Transverse colon (tissue), 4 donors: ENCODE results near the gene PIGA. TPM values are rescaled to one million over a fixed set of nuclear protein-coding genes. Genes with fewer than 3 reads are reported as not detected.

Experiments used
- DNase-seq: peaks from one replicate; pipeline ENCODE4 v3.0.0-alpha.2; 2019
- H3K27ac ChIP-seq, 4 donors: fragments of 200-600 bp; sonication (generic); 2 replicates each; pipeline ENCODE4 v1.5.1; 2016 to 2018; ENCODE audit warnings: inconsistent platforms in 4 of 4
- H3K27me3 ChIP-seq: fragments of 200-600 bp; sonication (generic); 2 replicates; pipeline ENCODE4 v1.5.1; 2017; ENCODE audit warnings: inconsistent platforms
- H3K36me3 ChIP-seq, 4 donors: fragments of 200-600 bp; sonication (generic); 2 replicates each; pipeline ENCODE4 v1.5.1; 2017 to 2019; ENCODE audit warnings: inconsistent platforms in 4 of 4
- H3K4me1 ChIP-seq, 4 donors: fragments of 200-600 bp; sonication (generic); 2 replicates each; pipeline ENCODE4 v1.5.1; 2017 to 2020; ENCODE audit warnings: inconsistent platforms in 4 of 4
- H3K4me3 ChIP-seq, 4 donors: fragments of 200-600 bp; sonication (generic); 1 replicate in 1 of 4; 2 replicates in 3 of 4; pipeline versions ENCODE4 v1.5.1 to v1.6.1; 2017 to 2019; ENCODE audit warnings: inconsistent platforms in 4 of 4
- H3K9me3 ChIP-seq, 2 donors: fragments of 200-600 bp; sonication (generic); 2 replicates each; pipeline ENCODE4 v1.5.1; 2017 to 2019; ENCODE audit warnings: inconsistent platforms in 2 of 2
- CTCF ChIP-seq, 5 experiments: fragments of 200-600 bp in 3 of 5; fragments of 450-650 bp in 2 of 5; sonication (generic) in 3 of 5; IDR thresholded peaks; 1 replicate in 2 of 5; 2 replicates in 3 of 5; pipeline ENCODE4 v1.5.1; 2016 to 2017; ENCODE audit warnings: antibody characterized with exemption in 5 of 5, inconsistent platforms in 3 of 5, mild to moderate bottlenecking in 2 of 5, moderate library complexity in 1 of 5
- EP300 ChIP-seq: sonication (generic); formaldehyde crosslinking; IDR thresholded peaks from one replicate; pipeline ENCODE4 v1.6.1; 2017; ENCODE audit warnings: antibody characterized with exemption, low read depth
- POLR2A ChIP-seq: fragments of 450-650 bp; IDR thresholded peaks from one replicate; pipeline ENCODE4 v1.6.1; 2016; ENCODE audit warnings: antibody characterized with exemption, mild to moderate bottlenecking, moderate library complexity
- POLR2AphosphoS5 ChIP-seq, 3 donors: sonication (generic); formaldehyde crosslinking; IDR thresholded peaks; one replicate each; pipeline ENCODE4 v1.6.1; 2016; ENCODE audit warnings: antibody characterized with exemption in 3 of 3
- WGBS, 2 donors: methylation state at CpG; one replicate each; pipeline ENCODE4 v1.1.5; 2018; ENCODE audit warnings: low coverage in 1 of 2; 5-methylcytosine and 5-hydroxymethylcytosine counted together
- in situ Hi-C, 4 donors: fragments of 200-750 bp; cut with MboI; loops; one replicate each; pipeline versions ENCODE4 v1.15.0 to v1.15.1; 2017; ENCODE audit warnings: low sequenced_read_pairs in 3 of 4, low pct_ligation_motif_present in 1 of 4, low pct_unique_long_range_greater_than_20kb in 1 of 4
- intact Hi-C: fragments of 100-400 bp; cut with DNase I; formaldehyde crosslinking; loops from one replicate; pipeline ENCODE4 v1.15.1; 2023; ENCODE audit warnings: low total_unique reads
- total RNA-seq, 4 donors: library from RNA; depleted of rRNA; stranded (reverse); fragments of >200 nt; gene quantifications; one replicate each; pipeline ENCODE4 v1.1.0, GENCODE V29; 2016

Gene PIGA
- total RNA-seq = 10 to 100 TPM in 3 of 4 donors, 1 to 10 TPM in 1; 6.6 to 53.9 (median 12.7) TPM

- DNase-seq = peak; percentile 95
- WGBS, 2 donors = 40% methylated on average over 72 of the region's 72 CpGs; no CpG with 5 or more reads in 1 of the 2 donors
- H3K4me3 ChIP-seq = peak within 1 kb of the TSS; percentile 54 to 89 (median 66)
These were observed at the start of gene PIGA for GRCh38 chrX:15335135-15336022. Gene PIGA, minus strand, starts transcription at chrX:15335523. Its CDS starts 3,593 bp downstream, at chrX:15331930.

GRCh38 chrX:15384304-15384703 is 49.0 kb upstream of the PIGA start, which contains the start of gene VEGFD:
Gene VEGFD, minus strand, starts transcription at chrX:15384413. Its CDS starts 467 bp downstream, at chrX:15383946.
- in situ Hi-C loops (no loop called here), intact Hi-C loops (no loop called here)
- DNase-seq = no peak
- Histone ChIP-seq H3K4me3 (no peak within 1 kb of the TSS), H3K27ac (no peak within 1 kb of the TSS), H3K9me3 (no peaks in the 10 kb centered on the region), H3K36me3 (no peaks in the 10 kb centered on the region), H3K27me3 (no peaks in the 10 kb centered on the region), H3K4me1 (no peaks in the 10 kb centered on the region)
- WGBS, 2 donors = 49% methylated on average over 2 of the region's 2 CpGs; no CpG with 5 or more reads in 1 of the 2 donors
- TF ChIP-seq EP300 (no peak), POLR2A (no peak), CTCF (IDR thresholded peaks at IDR 0.05) (no peak), POLR2AphosphoS5 (IDR thresholded peaks at IDR 0.05) (no peak)

More at GRCh38 chrX:15335135-15336022, at the start of gene PIGA:
- intact Hi-C loops (no loop called here), in situ Hi-C loops (loop anchor here in 2 of 4 donors (25.0 kb wide), 2 partner anchors 127 to 352 kb away; no protein-coding TSS in a partner anchor)
- Histone ChIP-seq H3K4me1 (peaks cover 0 to 8% (median 2%) of the 10 kb centered on the region in 4 donors), H3K9me3 (no peaks in the 10 kb centered on the region), H3K36me3 (no peaks in the 10 kb centered on the region), H3K27me3 (no peaks in the 10 kb centered on the region), H3K27ac (peak within 1 kb of the TSS; percentile 79 to 93 (median 88))
- TF ChIP-seq POLR2AphosphoS5 (IDR thresholded peaks at IDR 0.05) (peak; percentile 90 to 98 (median 97)), POLR2A (peak; percentile 96), EP300 (no peak), CTCF (IDR thresholded peaks at IDR 0.05) (no peak)

GRCh38 chrX:15382813-15383212 is 47.5 kb upstream of the PIGA start:
- Histone ChIP-seq H3K9me3 (no peaks in the 10 kb centered on the region), H3K27me3 (no peaks in the 10 kb centered on the region), H3K4me3 (no peak overlapping the region), H3K27ac (no peak overlapping the region), H3K36me3 (no peaks in the 10 kb centered on the region), H3K4me1 (no peaks in the 10 kb centered on the region)
- intact Hi-C loops = no loop called here
- TF ChIP-seq POLR2A (no peak), CTCF (IDR thresholded peaks at IDR 0.05) (no peak), POLR2AphosphoS5 (IDR thresholded peaks at IDR 0.05) (no peak), EP300 (no peak)
- no peak for DNase-seq
- WGBS, 2 donors = 63% methylated on average over 8 of the region's 8 CpGs; no CpG with 5 or more reads in 1 of the 2 donors
- in situ Hi-C loops = no loop called here

- intact Hi-C loops = no loop called here
- TF ChIP-seq EP300 (no peak), POLR2AphosphoS5 (IDR thresholded peaks at IDR 0.05) (no peak), POLR2A (no peak), CTCF (IDR thresholded peaks at IDR 0.05) (no peak)
- in situ Hi-C loops = no loop called here
- H3K4me1 ChIP-seq = no peaks in the 10 kb centered on the region
- DNase-seq = no peak
- no peaks in the 10 kb centered on the region for H3K36me3 ChIP-seq
- no peaks in the 10 kb centered on the region for H3K9me3 ChIP-seq
- H3K27me3 ChIP-seq = no peaks in the 10 kb centered on the region
- WGBS, 2 donors = 80 to 86% methylated on average over 1 of the region's 1 CpG
- H3K4me3 ChIP-seq = no peak overlapping the region
- H3K27ac ChIP-seq = no peak overlapping the region
These were observed 41.6 kb upstream of the PIGA start for GRCh38 chrX:15376956-15377355.
